Calu3 (cell line): ENCODE measurements around the gene THOC2. TPM values are rescaled to one million over a fixed set of nuclear protein-coding genes. Genes with fewer than 3 reads are reported as not detected.

Experiments used
- BruUV-seq: library from RNA; stranded (reverse); fragments of 400-500 nt; replicated peaks from 2 replicates; lab custom pipeline; 2021; lab: Mats Ljungman, UMichigan
- CTCF ChIA-PET: fragments of 300-600 bp; sonication (Branson Sonifier 250); formaldehyde crosslinking; loops from one replicate; lab custom pipeline; 2022; ENCODE audit warnings: antibody characterized with exemption; lab: Charles Lee
- DNase-seq: peaks from one replicate; pipeline ENCODE4 v3.0.0; 2022
- H3K27ac Mint-ChIP-seq: one replicate; pipeline ENCODE4 v1.8.0; 2022; ENCODE audit warnings: mixed read lengths; ENCODE audit not compliant: unreplicated experiment
- H3K27me3 Mint-ChIP-seq: one replicate; pipeline ENCODE4 v1.8.0; 2022; ENCODE audit warnings: mixed read lengths; ENCODE audit not compliant: unreplicated experiment
- H3K36me3 Mint-ChIP-seq: one replicate; pipeline ENCODE4 v1.8.0; 2022; ENCODE audit warnings: mild to moderate bottlenecking, moderate library complexity, mixed read lengths; ENCODE audit not compliant: insufficient read depth, unreplicated experiment
- H3K4me1 Mint-ChIP-seq: one replicate; pipeline ENCODE4 v1.8.0; 2022; ENCODE audit warnings: mild to moderate bottlenecking, low read depth, mixed read lengths; ENCODE audit not compliant: unreplicated experiment
- H3K4me3 Mint-ChIP-seq: one replicate; pipeline ENCODE4 v1.8.0; 2022; ENCODE audit warnings: mild to moderate bottlenecking, low read depth, moderate library complexity, mixed read lengths; ENCODE audit not compliant: unreplicated experiment
- H3K9me3 Mint-ChIP-seq: one replicate; pipeline ENCODE4 v1.8.0; 2022; ENCODE audit warnings: low read depth, mixed read lengths; ENCODE audit not compliant: unreplicated experiment
- intact Hi-C: fragments of 100-400 bp; cut with micrococcal nuclease; formaldehyde crosslinking; loops from one replicate; pipeline ENCODE4 v1.10.0; 2022; ENCODE audit not compliant: unreplicated experiment
- total RNA-seq: library from RNA; stranded (reverse); gene quantifications from 2 replicates; pipeline ENCODE4 v1.2.3, GENCODE V29; 2022
- TF ChIP-seq, protein P1 (sequence below): fragments of 200-600 bp; IDR thresholded peaks from one replicate; pipeline ENCODE4 v1.8.0; 2022; ENCODE audit warnings: antibody characterized with exemption; ENCODE audit not compliant: unreplicated experiment

The THOC2 gene
- total RNA-seq, 1 experiment from 2014 or later: 112 TPM

DNA sequence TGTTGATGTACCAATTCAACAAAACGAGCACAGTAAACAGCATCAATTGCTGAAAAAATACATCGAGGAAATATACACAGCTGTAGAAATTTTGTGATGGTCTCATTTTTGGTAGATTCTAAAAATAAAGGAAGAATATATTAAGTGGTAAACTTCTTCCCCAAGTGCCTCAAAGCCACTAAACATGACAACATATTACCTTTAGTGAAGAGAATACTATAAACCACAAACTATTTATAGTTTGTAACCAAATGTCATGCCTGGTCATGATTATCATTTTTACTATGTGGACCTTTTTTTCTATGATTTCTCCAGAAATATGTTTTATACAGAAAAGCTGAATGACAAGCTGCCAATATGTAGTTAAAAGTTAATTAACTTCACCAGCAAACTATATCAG, 106.9 kb downstream of the THOC2 start:
- peaks cover 45% of the 10 kb centered on the region for H3K36me3 Mint-ChIP-seq
- no peak for DNase-seq
- CTCF ChIA-PET: no interaction called here
- H3K4me3 Mint-ChIP-seq: no peak overlapping the region
- no peak overlapping the region for H3K27ac Mint-ChIP-seq
- no peaks in the 10 kb centered on the region for H3K9me3 Mint-ChIP-seq
- TF ChIP-seq, protein P1, sequence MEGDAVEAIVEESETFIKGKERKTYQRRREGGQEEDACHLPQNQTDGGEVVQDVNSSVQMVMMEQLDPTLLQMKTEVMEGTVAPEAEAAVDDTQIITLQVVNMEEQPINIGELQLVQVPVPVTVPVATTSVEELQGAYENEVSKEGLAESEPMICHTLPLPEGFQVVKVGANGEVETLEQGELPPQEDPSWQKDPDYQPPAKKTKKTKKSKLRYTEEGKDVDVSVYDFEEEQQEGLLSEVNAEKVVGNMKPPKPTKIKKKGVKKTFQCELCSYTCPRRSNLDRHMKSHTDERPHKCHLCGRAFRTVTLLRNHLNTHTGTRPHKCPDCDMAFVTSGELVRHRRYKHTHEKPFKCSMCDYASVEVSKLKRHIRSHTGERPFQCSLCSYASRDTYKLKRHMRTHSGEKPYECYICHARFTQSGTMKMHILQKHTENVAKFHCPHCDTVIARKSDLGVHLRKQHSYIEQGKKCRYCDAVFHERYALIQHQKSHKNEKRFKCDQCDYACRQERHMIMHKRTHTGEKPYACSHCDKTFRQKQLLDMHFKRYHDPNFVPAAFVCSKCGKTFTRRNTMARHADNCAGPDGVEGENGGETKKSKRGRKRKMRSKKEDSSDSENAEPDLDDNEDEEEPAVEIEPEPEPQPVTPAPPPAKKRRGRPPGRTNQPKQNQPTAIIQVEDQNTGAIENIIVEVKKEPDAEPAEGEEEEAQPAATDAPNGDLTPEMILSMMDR: no peak
- no peaks in the 10 kb centered on the region for H3K27me3 Mint-ChIP-seq
- no TSS peak for BruUV-seq
- no peaks in the 10 kb centered on the region for H3K4me1 Mint-ChIP-seq
- intact Hi-C loops: no loop called here

DNA sequence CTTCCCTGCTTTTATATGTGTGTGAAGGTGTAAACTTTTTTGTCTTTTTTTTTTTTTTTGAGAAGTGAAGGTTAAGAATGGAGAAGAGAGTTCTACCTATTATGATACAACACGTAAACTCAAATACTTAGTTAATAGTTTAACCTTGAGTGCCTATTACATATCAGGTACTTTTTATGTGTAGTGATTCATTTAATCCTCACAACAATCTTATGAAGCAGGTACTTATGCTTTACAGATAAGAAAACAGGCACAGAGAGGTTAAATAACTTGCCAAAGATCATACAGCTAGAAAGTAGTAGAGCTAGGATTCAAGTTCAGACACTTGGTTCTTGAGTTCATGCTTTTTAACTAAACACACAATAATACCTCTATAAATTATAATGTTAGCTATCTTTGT, 107.4 kb downstream of the THOC2 start:
- no TSS peak for BruUV-seq
- intact Hi-C loops: no loop called here
- CTCF ChIA-PET: no interaction called here
- no peak for DNase-seq
- Mint-ChIP-seq H3K9me3 (no peaks in the 10 kb centered on the region), H3K36me3 (peaks cover 47% of the 10 kb centered on the region), H3K27ac (no peak overlapping the region), H3K27me3 (no peaks in the 10 kb centered on the region), H3K4me1 (no peaks in the 10 kb centered on the region), H3K4me3 (no peak overlapping the region)
- TF ChIP-seq, protein P1: no peak

DNA sequence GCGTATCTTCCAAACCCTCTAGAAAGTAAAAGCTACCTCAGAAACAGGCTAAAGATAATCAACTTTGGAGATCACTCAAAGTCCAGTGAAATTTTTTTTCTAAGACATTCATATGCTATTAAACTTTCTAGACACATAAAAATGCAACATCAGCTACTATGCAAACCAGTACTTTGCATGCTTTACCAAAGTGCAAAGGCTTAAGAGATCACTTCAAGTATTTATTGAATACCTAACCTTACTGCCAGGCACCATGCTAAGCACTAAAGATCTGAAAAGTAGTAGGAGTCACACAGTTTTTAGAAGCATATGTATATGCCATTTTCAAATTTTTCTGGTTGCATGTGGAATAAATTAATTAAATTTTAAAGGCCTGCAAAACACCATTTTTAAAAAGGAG, 115.8 kb downstream of the THOC2 start:
- BruUV-seq: no TSS peak
- intact Hi-C loops: no loop called here
- no peak for DNase-seq
- Mint-ChIP-seq H3K27ac (no peak overlapping the region), H3K36me3 (peaks cover 31% of the 10 kb centered on the region), H3K9me3 (no peaks in the 10 kb centered on the region), H3K4me3 (no peak overlapping the region), H3K27me3 (no peaks in the 10 kb centered on the region), H3K4me1 (no peaks in the 10 kb centered on the region)
- CTCF ChIA-PET: no interaction called here
- TF ChIP-seq, protein P1: no peak

DNA sequence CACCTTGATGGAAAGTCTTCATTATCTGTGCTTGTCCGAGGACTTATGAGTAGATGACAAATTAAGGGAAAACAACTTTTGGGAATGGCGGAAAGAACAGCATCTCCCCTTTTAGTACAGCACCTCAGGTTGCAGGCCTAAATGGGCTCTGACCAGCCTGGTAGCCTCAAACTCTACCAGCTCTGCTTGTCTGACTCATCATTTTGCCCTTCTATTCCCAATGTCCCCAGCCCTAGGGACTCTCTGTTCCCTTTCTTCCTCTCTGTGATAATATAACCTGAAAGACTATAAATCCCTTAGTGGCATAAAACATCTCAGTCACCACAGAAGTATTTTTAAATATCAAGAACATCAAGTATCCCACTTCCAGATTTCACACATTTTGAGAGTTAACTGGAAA, 121.9 kb downstream of the THOC2 start:
- TF ChIP-seq, protein P1: no peak
- Mint-ChIP-seq H3K36me3 (peaks cover 26% of the 10 kb centered on the region), H3K27me3 (no peaks in the 10 kb centered on the region), H3K4me3 (no peak overlapping the region), H3K27ac (no peak overlapping the region), H3K9me3 (no peaks in the 10 kb centered on the region), H3K4me1 (no peaks in the 10 kb centered on the region)
- no peak for DNase-seq
- intact Hi-C loops: no loop called here
- no TSS peak for BruUV-seq
- CTCF ChIA-PET: no interaction called here

DNA sequence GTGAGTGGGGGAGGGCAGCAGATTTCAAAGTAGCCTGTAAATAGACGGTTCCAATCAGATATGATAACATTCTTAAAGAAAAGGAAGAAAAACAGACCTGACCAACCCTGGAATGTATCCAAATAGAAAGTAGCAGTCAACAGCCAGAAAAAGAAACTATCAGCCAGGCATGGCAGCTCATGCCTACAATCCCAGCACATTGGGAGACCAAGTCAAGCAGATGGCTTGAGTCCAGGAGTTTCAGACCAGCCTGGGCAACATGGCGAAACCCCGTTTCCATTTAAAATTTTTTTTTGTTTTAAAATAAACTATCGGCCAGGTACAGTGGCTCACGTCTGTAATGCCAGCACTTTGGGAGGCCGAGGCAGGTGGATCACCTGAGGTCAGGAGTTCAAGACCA, 125.0 kb downstream of the THOC2 start:
- no peak overlapping the region for H3K27ac Mint-ChIP-seq
- DNase-seq: no peak
- H3K9me3 Mint-ChIP-seq: no peaks in the 10 kb centered on the region
- peaks cover 30% of the 10 kb centered on the region for H3K36me3 Mint-ChIP-seq
- intact Hi-C loops: no loop called here
- no peaks in the 10 kb centered on the region for H3K4me1 Mint-ChIP-seq
- TF ChIP-seq, protein P1: no peak
- no peak overlapping the region for H3K4me3 Mint-ChIP-seq
- BruUV-seq: no TSS peak
- no peaks in the 10 kb centered on the region for H3K27me3 Mint-ChIP-seq
- CTCF ChIA-PET: no interaction called here
